WTC11 (cell line): Measurements from ENCODE around the gene KCNJ15. TPM values are rescaled to one million over a fixed set of nuclear protein-coding genes. Genes with fewer than 3 reads are reported as not detected.

Experiments used
- ATAC-seq: fragments of 200-7000 bp; cut with Tn5 transposase; 2 replicates; pipeline ENCODE4 v1.10.0; 2021; ENCODE audit warnings: mild to moderate bottlenecking, moderate library complexity
- CTCF ChIA-PET: fragments of 300-600 bp; sonication (Branson Sonifier 250); formaldehyde crosslinking; loops from one replicate; lab custom pipeline; 2021; ENCODE audit warnings: antibody characterized with exemption; lab: Charles Lee
- POLR2A ChIA-PET: fragments of 350-600 bp; sonication (Branson Sonifier 250); formaldehyde crosslinking; loops from one replicate; lab custom pipeline; 2021; ENCODE audit warnings: antibody characterized with exemption; lab: Charles Lee
- DNase-seq: peaks from one replicate; pipeline ENCODE4 v3.0.0; 2021; ENCODE audit warnings: low spot score
- H3K27ac Mint-ChIP-seq: 2 replicates; pipeline ENCODE4 v1.8.0; 2021; ENCODE audit warnings: mixed read lengths
- H3K27me3 Mint-ChIP-seq: 2 replicates; pipeline ENCODE4 v1.8.0; 2021; ENCODE audit warnings: low read depth, mild to moderate bottlenecking, moderate library complexity, mixed read lengths
- H3K36me3 Mint-ChIP-seq: 2 replicates; pipeline ENCODE4 v1.8.0; 2021; ENCODE audit warnings: mixed read lengths
- H3K4me1 Mint-ChIP-seq: 2 replicates; pipeline ENCODE4 v1.8.0; 2022; ENCODE audit warnings: mixed read lengths
- H3K4me3 Mint-ChIP-seq: 2 replicates; pipeline ENCODE4 v1.8.0; 2021; ENCODE audit warnings: mild to moderate bottlenecking, moderate library complexity, mixed read lengths
- H3K9me3 Mint-ChIP-seq: 2 replicates; pipeline ENCODE4 v1.8.0; 2021; ENCODE audit warnings: mixed read lengths
- ATF6 ChIP-seq: sonication (generic); formaldehyde crosslinking; IDR thresholded peaks from 2 replicates; pipeline ENCODE4 v1.8.1; 2023; ENCODE audit warnings: mild to moderate bottlenecking, missing genetic modification reagents
- CTCF ChIP-seq: fragments of 200-600 bp; IDR thresholded peaks from 2 replicates; pipeline ENCODE4 v1.8.0; 2022; ENCODE audit warnings: antibody characterized with exemption
- EMX1 ChIP-seq: fragments of 250-450 bp; sonication (Bioruptor Pico); IDR thresholded peaks from 2 replicates; pipeline ENCODE4 v1.8.0; 2021; ENCODE audit warnings: mild to moderate bottlenecking
- HMGXB4 ChIP-seq: sonication (generic); formaldehyde crosslinking; IDR thresholded peaks from 2 replicates; pipeline ENCODE4 v1.8.1; 2023; ENCODE audit warnings: mild to moderate bottlenecking, moderate library complexity, missing genetic modification reagents
- NFYB ChIP-seq: sonication (generic); formaldehyde crosslinking; conservative IDR thresholded peaks from 2 replicates; pipeline ENCODE4 v1.8.0; 2022; ENCODE audit warnings: low read depth, missing genetic modification reagents
- RORB ChIP-seq: fragments of 250-450 bp; sonication (Bioruptor Pico); IDR thresholded peaks from 2 replicates; pipeline ENCODE4 v1.9.0; 2021; ENCODE audit warnings: mild to moderate bottlenecking
- SOX15 ChIP-seq: fragments of 250-450 bp; sonication (Bioruptor Pico); IDR thresholded peaks from 2 replicates; pipeline ENCODE4 v1.9.0; 2021; ENCODE audit warnings: mild to moderate bottlenecking
- TP53 ChIP-seq: sonication (generic); formaldehyde crosslinking; IDR thresholded peaks from 2 replicates; pipeline ENCODE4 v1.8.1; 2023; ENCODE audit warnings: mild to moderate bottlenecking, missing genetic modification reagents
- ZNF138 ChIP-seq: sonication (generic); formaldehyde crosslinking; conservative IDR thresholded peaks from 2 replicates; pipeline ENCODE4 v1.8.1; 2022; ENCODE audit warnings: mild to moderate bottlenecking, moderate library complexity, missing genetic modification reagents
- total RNA-seq: library from RNA; stranded (reverse); gene quantifications from 3 replicates; pipeline ENCODE4 v1.2.3, GENCODE V29; 2021
- TF ChIP-seq, protein P1 (sequence below): fragments of 250-450 bp; sonication (Bioruptor Pico); IDR thresholded peaks from 2 replicates; pipeline ENCODE4 v1.9.0; 2021; ENCODE audit warnings: mild to moderate bottlenecking
- TF ChIP-seq, protein P2 (sequence below): fragments of 250-450 bp; sonication (Bioruptor Pico); IDR thresholded peaks from 2 replicates; pipeline ENCODE4 v1.9.0; 2021; ENCODE audit warnings: mild to moderate bottlenecking, borderline replicate concordance

Gene KCNJ15
- total RNA-seq, 1 experiment from 2014 or later = 0.57 TPM

- TF ChIP-seq ATF6 (no peak), NFYB (CRISPR knock-in tag) (no peak), TP53 (CRISPR knock-in tag) (no peak)
- TF ChIP-seq, all 79 proteins: peak for 0
Measured at GRCh38 chr21:38212706-38213105, 44.1 kb upstream of the KCNJ15 start (continued).

- CTCF ChIA-PET = interaction anchor here (0.6 to 5.2 kb wide), 21 partner anchors 9 to 355 kb away, joined by 3 to 45 read pairs (median 4); no protein-coding TSS in a partner anchor
- ATAC-seq (peak; percentile 93), DNase-seq (peak; percentile 76)
- no peak overlapping the region for H3K27ac Mint-ChIP-seq
- peaks cover 53% of the 10 kb centered on the region for H3K9me3 Mint-ChIP-seq
- POLR2A ChIA-PET = no interaction called here
- H3K36me3 Mint-ChIP-seq = peaks cover 47% of the 10 kb centered on the region
- TF ChIP-seq CTCF (peak; percentile 91), RORB (CRISPR knock-in tag) (no peak)
- peaks cover 14% of the 10 kb centered on the region for H3K27me3 Mint-ChIP-seq
- no peak overlapping the region for H3K4me3 Mint-ChIP-seq
- H3K4me1 Mint-ChIP-seq = peaks cover 6% of the 10 kb centered on the region
Measured at GRCh38 chr21:38219049-38219628, 37.7 kb upstream of the KCNJ15 start.

GRCh38 chr21:38220270-38220737 is 36.5 kb upstream of the KCNJ15 start:
- ChIA-PET POLR2A (no interaction called here), CTCF (interaction anchor here (1.4 to 5.2 kb wide), 2 partner anchors 53 to 132 kb away, joined by 5 to 45 read pairs; no protein-coding TSS in a partner anchor)
- Mint-ChIP-seq H3K4me1 (peaks cover 6% of the 10 kb centered on the region), H3K27me3 (peaks cover 14% of the 10 kb centered on the region), H3K4me3 (no peak overlapping the region), H3K36me3 (peaks cover 58% of the 10 kb centered on the region), H3K27ac (no peak overlapping the region), H3K9me3 (peaks cover 61% of the 10 kb centered on the region)
- TF ChIP-seq SOX15 (no peak), ZNF138 (CRISPR knock-in tag) (no peak), EMX1 (no peak), HMGXB4 (CRISPR knock-in tag) (no peak)
- TF ChIP-seq, protein P1, sequence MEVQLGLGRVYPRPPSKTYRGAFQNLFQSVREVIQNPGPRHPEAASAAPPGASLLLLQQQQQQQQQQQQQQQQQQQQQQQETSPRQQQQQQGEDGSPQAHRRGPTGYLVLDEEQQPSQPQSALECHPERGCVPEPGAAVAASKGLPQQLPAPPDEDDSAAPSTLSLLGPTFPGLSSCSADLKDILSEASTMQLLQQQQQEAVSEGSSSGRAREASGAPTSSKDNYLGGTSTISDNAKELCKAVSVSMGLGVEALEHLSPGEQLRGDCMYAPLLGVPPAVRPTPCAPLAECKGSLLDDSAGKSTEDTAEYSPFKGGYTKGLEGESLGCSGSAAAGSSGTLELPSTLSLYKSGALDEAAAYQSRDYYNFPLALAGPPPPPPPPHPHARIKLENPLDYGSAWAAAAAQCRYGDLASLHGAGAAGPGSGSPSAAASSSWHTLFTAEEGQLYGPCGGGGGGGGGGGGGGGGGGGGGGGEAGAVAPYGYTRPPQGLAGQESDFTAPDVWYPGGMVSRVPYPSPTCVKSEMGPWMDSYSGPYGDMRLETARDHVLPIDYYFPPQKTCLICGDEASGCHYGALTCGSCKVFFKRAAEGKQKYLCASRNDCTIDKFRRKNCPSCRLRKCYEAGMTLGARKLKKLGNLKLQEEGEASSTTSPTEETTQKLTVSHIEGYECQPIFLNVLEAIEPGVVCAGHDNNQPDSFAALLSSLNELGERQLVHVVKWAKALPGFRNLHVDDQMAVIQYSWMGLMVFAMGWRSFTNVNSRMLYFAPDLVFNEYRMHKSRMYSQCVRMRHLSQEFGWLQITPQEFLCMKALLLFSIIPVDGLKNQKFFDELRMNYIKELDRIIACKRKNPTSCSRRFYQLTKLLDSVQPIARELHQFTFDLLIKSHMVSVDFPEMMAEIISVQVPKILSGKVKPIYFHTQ (CRISPR knock-in tag) = no peak
- TF ChIP-seq, protein P2, sequence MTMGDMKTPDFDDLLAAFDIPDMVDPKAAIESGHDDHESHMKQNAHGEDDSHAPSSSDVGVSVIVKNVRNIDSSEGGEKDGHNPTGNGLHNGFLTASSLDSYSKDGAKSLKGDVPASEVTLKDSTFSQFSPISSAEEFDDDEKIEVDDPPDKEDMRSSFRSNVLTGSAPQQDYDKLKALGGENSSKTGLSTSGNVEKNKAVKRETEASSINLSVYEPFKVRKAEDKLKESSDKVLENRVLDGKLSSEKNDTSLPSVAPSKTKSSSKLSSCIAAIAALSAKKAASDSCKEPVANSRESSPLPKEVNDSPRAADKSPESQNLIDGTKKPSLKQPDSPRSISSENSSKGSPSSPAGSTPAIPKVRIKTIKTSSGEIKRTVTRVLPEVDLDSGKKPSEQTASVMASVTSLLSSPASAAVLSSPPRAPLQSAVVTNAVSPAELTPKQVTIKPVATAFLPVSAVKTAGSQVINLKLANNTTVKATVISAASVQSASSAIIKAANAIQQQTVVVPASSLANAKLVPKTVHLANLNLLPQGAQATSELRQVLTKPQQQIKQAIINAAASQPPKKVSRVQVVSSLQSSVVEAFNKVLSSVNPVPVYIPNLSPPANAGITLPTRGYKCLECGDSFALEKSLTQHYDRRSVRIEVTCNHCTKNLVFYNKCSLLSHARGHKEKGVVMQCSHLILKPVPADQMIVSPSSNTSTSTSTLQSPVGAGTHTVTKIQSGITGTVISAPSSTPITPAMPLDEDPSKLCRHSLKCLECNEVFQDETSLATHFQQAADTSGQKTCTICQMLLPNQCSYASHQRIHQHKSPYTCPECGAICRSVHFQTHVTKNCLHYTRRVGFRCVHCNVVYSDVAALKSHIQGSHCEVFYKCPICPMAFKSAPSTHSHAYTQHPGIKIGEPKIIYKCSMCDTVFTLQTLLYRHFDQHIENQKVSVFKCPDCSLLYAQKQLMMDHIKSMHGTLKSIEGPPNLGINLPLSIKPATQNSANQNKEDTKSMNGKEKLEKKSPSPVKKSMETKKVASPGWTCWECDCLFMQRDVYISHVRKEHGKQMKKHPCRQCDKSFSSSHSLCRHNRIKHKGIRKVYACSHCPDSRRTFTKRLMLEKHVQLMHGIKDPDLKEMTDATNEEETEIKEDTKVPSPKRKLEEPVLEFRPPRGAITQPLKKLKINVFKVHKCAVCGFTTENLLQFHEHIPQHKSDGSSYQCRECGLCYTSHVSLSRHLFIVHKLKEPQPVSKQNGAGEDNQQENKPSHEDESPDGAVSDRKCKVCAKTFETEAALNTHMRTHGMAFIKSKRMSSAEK = no peak
- DNase-seq = no peak
- no peak for ATAC-seq
